Measurements from ENCODE around the gene RASAL2.
"Not testable (repeated sequence)": the region's sequence is repeated elsewhere in the genome, so short reads cannot be mapped to it uniquely, and the experiment has no call there.

RASAL2 gene

DNA sequence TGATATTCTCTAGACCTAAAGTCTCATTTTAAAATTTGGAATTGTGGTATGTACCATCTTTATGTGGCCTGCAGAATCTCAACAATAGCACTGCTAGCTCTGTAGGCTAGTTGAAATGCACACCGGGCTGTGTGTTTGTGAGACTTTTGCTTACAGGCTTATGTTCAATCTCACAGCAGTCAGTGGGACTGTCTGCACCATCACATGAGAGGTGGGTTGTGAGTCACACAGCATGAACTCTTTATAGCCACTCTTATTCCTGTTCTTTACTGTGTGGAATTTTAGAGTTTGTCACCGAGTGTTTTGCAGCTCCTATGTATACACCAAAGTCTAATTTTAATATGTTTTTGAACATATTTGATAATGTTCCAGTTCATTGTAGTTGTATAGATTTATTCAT, 74.6 kb downstream of the RASAL2 start:
- peak; percentile 45 for DNase-seq

- no peak for DNase-seq
These were observed 75.7 kb downstream of the RASAL2 start for GRCh38 chr1:178169649-178170048.

GRCh38 chr1:178172939-178173338, 79.0 kb downstream of the RASAL2 start:
- DNase-seq, result no peak

DNA sequence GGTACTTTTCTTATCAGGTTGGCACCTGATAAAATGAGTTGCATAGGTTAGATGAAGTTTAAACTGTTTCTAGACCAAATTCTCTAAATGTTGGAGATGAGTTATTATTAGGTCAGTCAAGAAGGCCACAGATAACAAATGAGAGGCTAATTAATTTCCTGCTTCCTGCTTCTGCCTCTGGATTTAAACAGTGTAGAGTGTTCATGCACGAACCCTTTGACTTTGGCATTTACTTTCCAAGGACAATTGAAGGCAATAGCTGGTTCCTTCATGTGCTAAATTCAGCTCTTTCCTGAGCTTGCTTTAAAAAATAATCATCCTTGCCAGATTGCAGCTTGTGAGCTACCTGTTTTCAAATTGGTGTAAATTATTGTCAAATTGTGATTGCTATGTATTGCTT, 80.6 kb downstream of the RASAL2 start:
- DNase-seq, result no peak

- DNase-seq, result no peak
These were observed 86.5 kb downstream of the RASAL2 start for GRCh38 chr1:178180405-178180804.

- no peak for DNase-seq
These were observed 89.9 kb downstream of the RASAL2 start for GRCh38 chr1:178183796-178184195.

- peak; percentile 35 for DNase-seq
These were observed 94.4 kb downstream of the RASAL2 start for GRCh38 chr1:178188306-178188705.

DNA sequence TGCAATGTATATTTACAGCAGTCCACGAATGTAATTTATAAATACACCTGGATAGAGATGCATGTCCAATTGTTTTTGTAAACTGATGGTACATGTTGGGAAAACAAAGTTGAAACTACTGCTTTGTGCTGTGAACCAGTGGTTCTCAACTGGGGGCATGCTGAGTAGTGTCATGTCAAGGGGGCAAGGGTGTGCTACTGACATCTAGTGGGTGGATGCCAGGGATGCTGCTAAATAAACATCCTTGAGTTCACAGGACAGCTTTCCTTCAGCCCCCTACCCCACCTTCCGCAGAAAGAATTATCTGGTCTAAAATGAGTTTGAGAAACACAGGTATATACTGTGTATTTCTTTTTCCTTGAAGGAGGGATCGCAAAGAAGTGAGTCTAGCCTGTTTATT, 95.9 kb downstream of the RASAL2 start:
- peak; percentile 54 for DNase-seq

GRCh38 chr1:178190881-178191280, 97.0 kb downstream of the RASAL2 start:
- no peak for DNase-seq

- peak; percentile 83 for DNase-seq
These were observed 98.8 kb downstream of the RASAL2 start for GRCh38 chr1:178192686-178193085.

- DNase-seq, result no peak
These were observed 102.7 kb downstream of the RASAL2 start for GRCh38 chr1:178196631-178197030.

- peak; percentile 12 for DNase-seq
These were observed 108.2 kb downstream of the RASAL2 start for GRCh38 chr1:178202095-178202494.

DNA sequence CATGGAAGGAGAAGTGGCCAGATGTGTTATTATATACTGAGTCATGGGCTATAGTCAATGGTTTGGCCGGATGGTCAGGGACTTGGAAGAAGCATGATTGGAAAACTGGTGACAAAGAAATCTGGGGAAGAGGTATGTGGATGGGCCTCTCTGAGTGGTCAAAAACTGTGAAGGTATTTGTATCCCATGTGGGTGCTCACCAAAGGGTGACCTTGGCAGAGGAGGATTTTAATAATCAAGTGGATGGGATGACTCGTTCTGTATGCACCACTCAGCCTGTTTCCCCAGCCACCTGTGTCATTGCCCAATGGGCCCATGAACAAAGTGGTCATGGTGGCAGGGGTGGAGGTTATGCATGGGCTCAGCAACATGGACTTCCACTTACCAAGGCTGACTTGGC, 108.6 kb downstream of the RASAL2 start:
- DNase-seq, result not testable (repeated sequence)

DNA sequence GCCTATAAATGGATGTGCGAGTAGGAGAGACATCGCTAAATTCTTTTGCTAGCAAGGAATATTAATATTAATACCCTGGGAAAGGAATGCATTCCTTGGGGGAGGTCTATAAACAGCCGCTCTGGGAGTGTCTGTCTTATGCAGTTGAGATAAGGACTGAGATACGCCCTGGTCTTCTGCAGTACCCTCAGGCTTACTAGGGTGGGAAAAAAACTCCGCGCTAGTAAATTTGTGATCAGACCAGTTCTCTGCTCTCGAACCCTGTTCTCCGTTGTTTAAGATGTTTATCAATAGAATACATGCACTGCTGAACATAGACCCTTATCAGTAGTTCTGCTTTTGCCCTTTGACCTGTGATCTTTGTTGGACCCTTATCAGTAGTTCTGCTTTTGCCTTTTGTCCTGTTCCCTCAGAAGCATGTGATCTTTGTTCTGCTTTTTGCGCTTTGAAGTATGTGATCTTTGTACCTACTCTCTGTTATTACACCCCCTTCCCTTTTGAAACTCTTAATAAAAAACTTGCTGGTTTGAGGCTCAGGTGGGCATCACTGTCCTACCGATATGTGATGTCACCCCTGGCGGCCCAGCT, 114.5 kb downstream of the RASAL2 start:
- DNase-seq, result not testable (repeated sequence)

- no peak for DNase-seq
These were observed 116.0 kb downstream of the RASAL2 start for GRCh38 chr1:178209935-178210334.

DNA sequence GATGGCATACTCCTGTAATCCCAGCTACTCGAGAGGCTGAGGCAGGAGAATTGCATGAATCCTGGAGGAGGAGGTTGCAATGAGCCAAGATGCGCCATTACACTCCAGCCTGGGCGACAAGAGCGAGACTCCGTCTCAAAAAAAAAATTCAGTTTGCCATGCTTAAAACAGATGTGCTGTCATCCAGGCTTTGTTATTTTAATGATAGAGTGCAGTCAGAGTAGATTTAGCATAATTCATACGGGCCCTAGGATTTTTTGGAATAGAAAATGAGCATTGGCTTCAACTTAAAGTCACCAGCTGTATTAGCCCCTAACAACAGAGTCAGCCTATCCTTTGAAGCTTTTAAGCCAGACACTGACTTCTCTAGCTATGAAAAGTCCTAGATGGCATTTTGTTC, 124.6 kb downstream of the RASAL2 start:
- DNase-seq, result no peak

- DNase-seq, result peak; percentile 28
These were observed 126.2 kb downstream of the RASAL2 start for GRCh38 chr1:178220094-178220493.

DNA sequence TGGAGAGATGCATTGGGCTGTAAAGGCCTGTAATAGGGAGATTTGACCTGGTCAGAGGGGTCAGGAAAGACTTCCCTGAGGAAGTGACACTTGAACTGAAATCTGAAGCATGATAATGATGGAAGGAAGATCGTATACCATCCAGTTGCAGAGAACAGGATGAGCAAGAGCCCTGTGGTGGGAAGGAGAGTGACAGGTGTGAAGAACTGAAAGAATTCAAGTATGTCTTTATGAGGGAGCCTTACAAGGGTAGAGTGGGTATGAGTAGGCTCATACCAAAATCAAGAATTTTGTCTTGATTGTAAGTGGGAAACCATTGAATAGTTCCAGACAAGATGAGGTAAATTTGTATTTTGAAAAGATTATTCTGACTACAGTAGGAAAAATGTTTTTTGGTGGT, 129.4 kb downstream of the RASAL2 start:
- DNase-seq, result no peak

DNA sequence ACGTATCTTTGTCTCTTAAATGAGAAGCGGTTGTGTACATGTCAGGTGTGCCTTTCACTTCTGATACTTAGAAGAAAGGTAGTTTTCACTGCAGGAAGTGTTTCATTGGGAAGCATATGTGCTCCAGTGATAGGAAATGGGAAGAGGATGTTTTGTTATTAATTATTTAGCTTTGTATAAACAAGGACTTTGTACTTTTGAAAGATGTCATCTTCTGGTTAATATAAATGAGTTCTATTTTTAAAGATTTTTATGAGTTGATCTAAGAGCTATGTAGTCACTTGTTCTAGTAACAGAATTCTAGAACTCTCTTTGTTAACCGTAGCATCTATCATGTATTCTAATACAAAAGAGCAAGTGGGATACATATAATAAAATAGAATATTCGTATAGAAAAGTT, 130.5 kb downstream of the RASAL2 start:
- no peak for DNase-seq

- no peak for DNase-seq
These were observed 137.0 kb downstream of the RASAL2 start for GRCh38 chr1:178230881-178231409.

DNA sequence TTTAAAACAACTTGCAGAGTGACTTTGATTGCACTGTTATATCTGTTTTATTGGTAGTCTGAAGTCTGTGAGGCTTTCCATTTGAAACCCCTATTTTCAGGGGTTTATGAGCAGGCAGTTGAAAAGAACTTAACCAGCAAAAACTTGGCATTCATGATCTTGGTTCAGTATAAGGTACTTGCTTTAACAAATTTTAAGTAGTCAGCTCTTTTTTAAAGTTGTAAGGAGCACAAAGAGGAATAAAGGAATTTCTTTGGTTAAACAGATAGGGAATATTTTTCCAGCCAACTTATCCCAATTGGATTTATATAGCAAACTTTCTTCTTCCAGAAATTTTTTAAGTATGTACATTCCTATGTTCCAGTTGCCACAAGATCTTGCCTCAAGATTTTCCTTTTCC, 138.2 kb downstream of the RASAL2 start:
- DNase-seq, result no peak

- DNase-seq, result no peak
These were observed 139.0 kb downstream of the RASAL2 start for GRCh38 chr1:178232949-178233348.

DNA sequence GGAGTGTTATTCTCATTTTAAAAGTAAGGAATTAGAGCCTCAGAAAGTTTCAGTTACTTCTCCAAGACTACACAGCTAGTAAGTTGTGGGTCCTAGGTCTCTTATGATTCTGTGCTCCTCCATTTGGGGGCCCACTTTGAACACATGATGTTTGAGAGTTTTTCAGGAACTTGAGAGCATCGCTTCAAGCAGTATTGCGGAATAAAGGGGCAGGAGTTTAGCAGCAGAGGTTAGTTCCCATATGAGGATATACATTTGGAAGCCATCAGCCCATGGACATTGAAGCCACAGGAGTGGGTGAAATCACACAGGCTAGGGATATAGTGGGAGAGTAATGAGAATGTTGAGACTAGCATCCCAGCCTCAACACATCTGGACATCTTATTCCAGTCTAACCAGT, 143.2 kb downstream of the RASAL2 start:
- no peak for DNase-seq

GRCh38 chr1:178238722-178239510, 145.0 kb downstream of the RASAL2 start:
- peak; percentile 52 for DNase-seq

GRCh38 chr1:178241057-178241456, 147.2 kb downstream of the RASAL2 start:
- no peak for DNase-seq
